Muscle layer of duodenum (tissue), 2 donors: ENCODE results near the gene EIF2B5.
A peak's percentile ranks its signal among the peaks of the same experiment; 100 is the strongest.

ENCODE experiments used
- H3K27ac ChIP-seq: one replicate; pipeline ENCODE4 v1.7.0; 2013; ENCODE audit warnings: mild to moderate bottlenecking, low read length
- H3K27me3 ChIP-seq: one replicate; pipeline ENCODE4 v1.7.0; 2013; ENCODE audit warnings: low read depth, mild to moderate bottlenecking, control low read depth, low read length
- H3K36me3 ChIP-seq, 2 donors: one replicate each; pipeline ENCODE4 v1.7.0; 2013; ENCODE audit warnings: low read length in 2 of 2, control low read depth in 1 of 2, mild to moderate bottlenecking in 1 of 2; ENCODE audit not compliant: insufficient read depth in 2 of 2, control insufficient read depth in 1 of 2
- H3K4me1 ChIP-seq, 2 donors: one replicate each; pipeline ENCODE4 v1.7.0; 2013; ENCODE audit warnings: low read length in 2 of 2, mild to moderate bottlenecking in 2 of 2, control low read depth in 1 of 2, moderate library complexity in 1 of 2; ENCODE audit not compliant: insufficient read depth in 2 of 2, control insufficient read depth in 1 of 2
- H3K4me3 ChIP-seq, 2 donors: one replicate each; pipeline ENCODE4 v1.7.0; 2013; ENCODE audit warnings: low read length in 2 of 2, low read depth in 1 of 2, mild to moderate bottlenecking in 1 of 2
- H3K9me3 ChIP-seq, 2 donors: one replicate each; pipeline ENCODE4 v1.7.0; 2013; ENCODE audit warnings: low read length in 2 of 2, control low read depth in 1 of 2, mild to moderate bottlenecking in 1 of 2; ENCODE audit not compliant: control insufficient read depth in 1 of 2
- donor health status: healthy.

EIF2B5 gene

DNA sequence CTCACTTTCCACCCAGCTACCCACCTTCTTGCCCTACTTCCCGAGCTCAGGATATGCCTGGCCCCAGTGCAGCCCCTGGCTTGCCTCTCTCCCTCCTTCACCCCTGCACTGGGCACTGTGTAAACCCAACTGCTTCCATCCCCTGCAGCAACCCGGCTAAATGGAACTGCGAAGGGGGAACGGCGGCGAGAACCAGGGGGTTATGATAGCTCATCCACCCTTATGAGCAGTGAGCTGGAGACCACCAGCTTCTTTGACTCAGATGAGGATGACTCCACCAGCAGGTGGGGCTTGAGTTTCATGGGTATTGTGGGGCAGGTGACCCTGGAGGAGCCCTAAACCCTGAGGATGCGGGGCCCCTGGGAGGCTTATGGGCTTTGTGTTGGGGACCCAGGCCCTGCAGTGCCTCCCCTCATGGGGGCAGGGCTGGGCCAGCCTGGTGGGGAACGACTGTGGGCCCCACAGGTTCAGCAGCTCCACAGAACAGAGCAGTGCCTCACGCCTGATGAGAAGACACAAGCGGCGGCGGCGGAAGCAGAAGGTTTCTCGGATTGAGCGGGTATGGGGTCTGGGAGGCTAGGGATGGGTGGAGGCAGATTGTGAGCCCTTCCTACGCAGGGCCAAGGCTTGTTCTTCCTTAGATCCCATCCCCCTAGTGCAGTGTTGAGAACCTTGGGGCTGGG, 29.6 kb downstream of the EIF2B5 start:
- no peak overlapping the region for H3K4me3 ChIP-seq
- H3K36me3 ChIP-seq, result peaks cover 61 to 62% of the 10 kb centered on the region in 2 donors
- no peaks in the 10 kb centered on the region for H3K27me3 ChIP-seq
- no peak overlapping the region for H3K27ac ChIP-seq
- H3K4me1 ChIP-seq, result peaks cover 9 to 34% of the 10 kb centered on the region in 2 donors
- no peaks in the 10 kb centered on the region for H3K9me3 ChIP-seq

DNA sequence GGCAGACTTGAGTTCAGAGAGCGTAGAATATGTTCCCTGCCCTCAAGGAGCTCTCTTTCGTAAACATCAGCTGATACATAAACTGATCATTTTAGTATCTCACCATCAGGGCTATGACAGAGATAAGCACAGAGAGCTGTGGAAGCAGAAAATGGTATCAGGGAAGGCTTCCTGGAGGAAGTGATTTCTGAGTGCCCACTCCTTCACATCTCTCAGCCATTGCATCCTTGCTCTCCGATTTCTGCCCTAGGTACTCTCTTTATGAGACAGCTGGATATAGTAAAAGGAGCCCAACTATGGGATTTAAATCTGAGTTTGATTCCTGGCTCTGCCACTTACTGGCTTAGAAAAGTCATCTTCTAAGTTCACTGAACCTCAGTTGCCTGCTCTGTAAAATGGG, 30.4 kb downstream of the EIF2B5 start:
- H3K9me3 ChIP-seq, result no peaks in the 10 kb centered on the region
- H3K36me3 ChIP-seq, result peaks cover 61 to 70% of the 10 kb centered on the region in 2 donors

DNA sequence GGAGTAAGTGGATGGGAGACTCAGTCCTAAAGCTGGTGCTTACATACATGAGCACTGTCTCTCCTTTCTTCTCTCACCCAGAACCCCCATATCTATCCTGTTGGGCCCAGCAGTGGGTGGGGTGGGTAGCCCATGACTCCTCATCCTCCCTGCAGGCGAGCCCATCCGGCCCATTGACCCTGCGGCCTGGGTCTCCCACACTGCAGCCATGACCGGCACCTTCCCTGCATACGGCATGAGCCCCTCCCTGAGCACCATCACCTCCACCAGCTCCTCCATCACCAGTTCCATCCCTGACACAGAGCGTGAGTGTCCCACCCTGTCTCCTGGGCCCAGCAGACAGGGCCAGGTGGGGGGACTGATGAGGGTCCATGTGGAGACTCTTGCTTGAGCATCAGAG, 31.5 kb downstream of the EIF2B5 start:
- Histone ChIP-seq H3K36me3 (peaks cover 70 to 81% of the 10 kb centered on the region in 2 donors), H3K27me3 (no peaks in the 10 kb centered on the region), H3K27ac (no peak overlapping the region), H3K4me1 (peaks cover 0 to 21% of the 10 kb centered on the region in 2 donors), H3K4me3 (no peak overlapping the region), H3K9me3 (no peaks in the 10 kb centered on the region)

More for the DNA sequence above, 30.4 kb downstream of the EIF2B5 start:
- no peaks in the 10 kb centered on the region for H3K27me3 ChIP-seq
- peaks cover 5 to 27% of the 10 kb centered on the region in 2 donors for H3K4me1 ChIP-seq
- no peak overlapping the region for H3K4me3 ChIP-seq
- no peak overlapping the region for H3K27ac ChIP-seq

GRCh38 chr3:184167786-184168185, 32.6 kb downstream of the EIF2B5 start:
- Histone ChIP-seq H3K4me1 (peaks cover 0 to 16% of the 10 kb centered on the region in 2 donors), H3K4me3 (no peak overlapping the region), H3K9me3 (no peaks in the 10 kb centered on the region), H3K36me3 (peaks cover 74 to 91% of the 10 kb centered on the region in 2 donors), H3K27me3 (no peaks in the 10 kb centered on the region), H3K27ac (peak overlapping the region; percentile 13)

GRCh38 chr3:184168363-184169120, 33.4 kb downstream of the EIF2B5 start:
- Histone ChIP-seq H3K36me3 (peaks cover 69 to 89% of the 10 kb centered on the region in 2 donors), H3K27ac (peak overlapping the region; percentile 13), H3K9me3 (no peaks in the 10 kb centered on the region), H3K27me3 (no peaks in the 10 kb centered on the region), H3K4me3 (no peak overlapping the region), H3K4me1 (peaks cover 0 to 13% of the 10 kb centered on the region in 2 donors)

GRCh38 chr3:184169896-184170875, 35.0 kb downstream of the EIF2B5 start:
- Histone ChIP-seq H3K9me3 (no peaks in the 10 kb centered on the region), H3K27me3 (no peaks in the 10 kb centered on the region), H3K36me3 (peaks cover 53 to 73% of the 10 kb centered on the region in 2 donors), H3K4me1 (peaks cover 0 to 14% of the 10 kb centered on the region in 2 donors), H3K4me3 (no peak overlapping the region), H3K27ac (no peak overlapping the region)

DNA sequence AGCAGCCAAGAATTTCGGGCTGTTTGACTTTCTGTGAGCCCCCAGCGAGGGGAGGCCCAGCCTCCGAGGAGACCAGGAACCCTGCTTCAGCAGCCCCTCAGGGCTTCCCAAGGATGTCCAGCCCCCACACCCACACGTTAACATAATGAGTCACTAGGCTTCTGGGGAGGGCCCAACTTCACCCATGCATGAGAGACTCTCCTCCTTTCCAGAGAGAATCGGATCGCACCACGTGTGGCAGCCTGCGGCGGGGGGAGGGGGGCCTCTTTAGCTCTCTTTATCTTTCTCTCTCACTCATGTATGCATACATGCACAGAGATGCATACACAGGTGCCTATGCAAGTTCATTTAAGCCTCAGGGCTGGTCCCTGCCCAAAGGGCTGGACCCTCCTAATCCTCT, 36.4 kb downstream of the EIF2B5 start:
- H3K4me1 ChIP-seq, result peaks cover 8 to 26% of the 10 kb centered on the region in 2 donors
- H3K9me3 ChIP-seq, result no peaks in the 10 kb centered on the region
- H3K4me3 ChIP-seq, result no peak overlapping the region
- H3K27me3 ChIP-seq, result no peaks in the 10 kb centered on the region
- H3K27ac ChIP-seq, result no peak overlapping the region
- H3K36me3 ChIP-seq, result peaks cover 40 to 64% of the 10 kb centered on the region in 2 donors

- Histone ChIP-seq H3K4me1 (peaks cover 15 to 38% of the 10 kb centered on the region in 2 donors), H3K27ac (no peak overlapping the region), H3K36me3 (peaks cover 27 to 61% of the 10 kb centered on the region in 2 donors), H3K27me3 (no peaks in the 10 kb centered on the region), H3K4me3 (no peak overlapping the region), H3K9me3 (no peaks in the 10 kb centered on the region)
Measured at GRCh38 chr3:184172681-184173373, 37.7 kb downstream of the EIF2B5 start.

DNA sequence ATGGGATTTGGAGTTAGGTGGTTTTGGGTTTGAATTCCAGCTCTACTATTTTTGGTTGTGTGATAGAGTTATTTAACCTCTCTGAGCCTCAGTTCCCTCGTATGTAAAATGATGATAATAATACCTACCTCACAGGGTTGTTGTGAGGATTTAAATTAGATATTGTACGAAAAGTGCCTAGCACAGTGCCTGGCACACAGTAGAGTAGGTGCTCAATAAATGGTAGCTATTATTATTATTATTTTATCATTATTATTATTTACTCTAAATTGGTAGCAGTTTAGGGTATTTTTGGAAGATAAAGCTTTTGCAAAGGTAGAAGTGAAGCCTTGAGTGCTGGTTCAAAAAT, 38.2 kb downstream of the EIF2B5 start:
- Histone ChIP-seq H3K27me3 (no peaks in the 10 kb centered on the region), H3K9me3 (no peaks in the 10 kb centered on the region), H3K27ac (no peak overlapping the region), H3K4me1 (peaks cover 15 to 43% of the 10 kb centered on the region in 2 donors), H3K4me3 (no peak overlapping the region), H3K36me3 (peaks cover 27 to 61% of the 10 kb centered on the region in 2 donors)

GRCh38 chr3:184174284-184174645, 39.1 kb downstream of the EIF2B5 start:
- H3K27ac ChIP-seq, result peak overlapping the region; percentile 28
- no peaks in the 10 kb centered on the region for H3K9me3 ChIP-seq
- H3K4me3 ChIP-seq, result no peak overlapping the region
- peaks cover 15 to 38% of the 10 kb centered on the region in 2 donors for H3K4me1 ChIP-seq
- H3K27me3 ChIP-seq, result no peaks in the 10 kb centered on the region
- H3K36me3 ChIP-seq, result peaks cover 27 to 62% of the 10 kb centered on the region in 2 donors
